PC-9 (cell line): Measurements from ENCODE around the gene ARL4A.

Experiments used
- EZH2 ChIP-seq: fragments of 200-600 bp; sonication (generic); IDR thresholded peaks from 2 replicates; pipeline ENCODE4 v1.8.0; 2017; ENCODE audit warnings: antibody characterized with exemption, low read depth
- TF ChIP-seq, protein P1 (sequence below): fragments of 200-600 bp; sonication (generic); conservative IDR thresholded peaks from 2 replicates; pipeline ENCODE4 v1.6.1; 2017; ENCODE audit warnings: mixed run types, antibody characterized with exemption, mild to moderate bottlenecking, moderate library complexity

DNA sequence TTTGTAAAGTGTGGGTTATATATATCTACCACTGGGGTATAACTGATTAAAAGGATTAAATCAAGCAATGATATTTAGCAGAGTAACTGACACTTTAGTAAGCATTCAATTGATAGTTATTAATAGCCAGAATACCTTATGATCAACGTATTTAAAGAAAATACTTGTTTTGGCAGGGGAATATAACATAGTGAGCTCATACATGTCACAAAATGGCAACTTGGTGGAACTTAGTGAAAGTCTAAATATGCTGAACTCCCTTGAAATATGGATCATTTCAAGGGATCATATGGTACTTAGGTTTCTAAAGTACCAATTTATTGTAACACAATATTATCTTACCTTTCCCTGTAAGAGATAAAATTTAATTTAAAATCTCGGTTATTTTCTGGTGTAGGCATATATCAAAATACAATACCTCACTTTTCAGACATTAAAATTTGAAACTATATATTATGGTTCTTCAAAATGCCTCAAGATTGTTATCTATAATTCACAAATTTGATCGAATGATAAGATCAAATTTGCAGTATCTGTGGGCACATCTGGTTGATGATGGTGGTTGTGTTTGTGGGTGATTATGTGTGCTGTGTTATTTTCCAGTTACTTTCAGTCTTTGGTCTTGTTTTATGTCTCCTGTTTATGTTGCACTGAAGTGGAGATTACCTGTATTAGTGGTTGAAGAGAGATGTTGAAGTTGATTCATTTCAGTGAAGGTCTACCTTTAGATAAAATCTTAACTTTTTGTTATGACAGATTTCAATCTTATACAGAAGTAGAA, 5.2 kb downstream of the ARL4A start:
- no peak for TF ChIP-seq EZH2
- TF ChIP-seq, protein P1, sequence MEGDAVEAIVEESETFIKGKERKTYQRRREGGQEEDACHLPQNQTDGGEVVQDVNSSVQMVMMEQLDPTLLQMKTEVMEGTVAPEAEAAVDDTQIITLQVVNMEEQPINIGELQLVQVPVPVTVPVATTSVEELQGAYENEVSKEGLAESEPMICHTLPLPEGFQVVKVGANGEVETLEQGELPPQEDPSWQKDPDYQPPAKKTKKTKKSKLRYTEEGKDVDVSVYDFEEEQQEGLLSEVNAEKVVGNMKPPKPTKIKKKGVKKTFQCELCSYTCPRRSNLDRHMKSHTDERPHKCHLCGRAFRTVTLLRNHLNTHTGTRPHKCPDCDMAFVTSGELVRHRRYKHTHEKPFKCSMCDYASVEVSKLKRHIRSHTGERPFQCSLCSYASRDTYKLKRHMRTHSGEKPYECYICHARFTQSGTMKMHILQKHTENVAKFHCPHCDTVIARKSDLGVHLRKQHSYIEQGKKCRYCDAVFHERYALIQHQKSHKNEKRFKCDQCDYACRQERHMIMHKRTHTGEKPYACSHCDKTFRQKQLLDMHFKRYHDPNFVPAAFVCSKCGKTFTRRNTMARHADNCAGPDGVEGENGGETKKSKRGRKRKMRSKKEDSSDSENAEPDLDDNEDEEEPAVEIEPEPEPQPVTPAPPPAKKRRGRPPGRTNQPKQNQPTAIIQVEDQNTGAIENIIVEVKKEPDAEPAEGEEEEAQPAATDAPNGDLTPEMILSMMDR = no peak
